HCT116 (cell line): ENCODE measurements around the gene TENT5D. TPM values are rescaled to one million over a fixed set of nuclear protein-coding genes. Genes with fewer than 3 reads are reported as not detected.

Source experiments
- ATAC-seq: fragments of 200-7000 bp; cut with Tn5 transposase; 2 replicates; pipeline ENCODE4 v1.9.1; 2020; ENCODE audit warnings: mild to moderate bottlenecking, moderate library complexity
- BruUV-seq: library from RNA; stranded (reverse); fragments of 400-500 nt; replicated peaks from 2 replicates; lab custom pipeline; 2021; lab: Mats Ljungman, UMichigan
- CTCF ChIA-PET: fragments of 300-600 bp; sonication (Branson Sonifier 250); formaldehyde crosslinking; loops from one replicate; lab custom pipeline; 2021; ENCODE audit warnings: antibody characterized with exemption; lab: Charles Lee
- POLR2A ChIA-PET: fragments of 300-600, 350-600 bp; sonication (Branson Sonifier 250); formaldehyde crosslinking; loops from one replicate; lab custom pipeline; 2021; ENCODE audit warnings: antibody characterized with exemption; lab: Charles Lee
- RAD21 ChIA-PET, 2 experiments: fragments of 300-600 bp; sonication (Branson Sonifier 250); formaldehyde crosslinking; loops; one replicate each; lab custom pipeline; 2023; ENCODE audit warnings: low total read pairs in 2 of 2; ENCODE audit not compliant: uncharacterized antibody in 2 of 2, unreplicated experiment in 2 of 2, low non-redundant PET in 1 of 2; lab: Charles Lee
- DNase-seq: peaks from one replicate; pipeline ENCODE4 v3.0.0-alpha.2; 2010; ENCODE audit warnings: low read depth, low spot score
- H2AFZ ChIP-seq: fragments of 200-600 bp; shearing (Covaris generic), sonication (generic); 2 replicates; pipeline ENCODE4 v1.6.1; 2017; ENCODE audit warnings: low read depth, mixed run types, mixed read lengths, antibody characterized with exemption, low read length; ENCODE audit not compliant: poor library complexity, severe bottlenecking
- H3K27ac ChIP-seq: 2 replicates; pipeline ENCODE4 v1.5.1; 2012; ENCODE audit warnings: low read depth, low read length
- H3K27me3 ChIP-seq: fragments of 200-600 bp; sonication (generic); 2 replicates; pipeline ENCODE4 v1.6.1; 2016; ENCODE audit warnings: mixed run types, low read length, mixed read lengths; ENCODE audit not compliant: insufficient read depth
- H3K36me3 ChIP-seq, 2 experiments: fragments of 200-500 bp in 1 of 2; fragments of 200-600 bp in 1 of 2; sonication (Bioruptor generic) in 1 of 2; sonication (generic) in 1 of 2; 2 replicates each; pipeline versions ENCODE4 v1.5.1 to v1.6.1; 2014 to 2016; ENCODE audit warnings: low read length in 2 of 2, inconsistent platforms in 1 of 2, mixed read lengths in 1 of 2, mixed run types in 1 of 2; ENCODE audit not compliant: insufficient read depth in 2 of 2, control insufficient read depth in 1 of 2
- H3K4me1 ChIP-seq, 2 experiments: fragments of 200-600 bp in 1 of 2; sonication (generic) in 1 of 2; 2 replicates each; pipeline versions ENCODE4 v1.5.1 to v1.6.1; 2012 to 2017; ENCODE audit warnings: low read length in 2 of 2, inconsistent platforms in 1 of 2, mild to moderate bottlenecking in 1 of 2, mixed read lengths in 1 of 2, mixed run types in 1 of 2, moderate library complexity in 1 of 2; ENCODE audit not compliant: insufficient read depth in 2 of 2, control insufficient read depth in 1 of 2
- H3K4me2 ChIP-seq: fragments of 200-600 bp; sonication (generic); 2 replicates; pipeline ENCODE4 v1.6.1; 2017; ENCODE audit warnings: mixed run types, low read length, mixed read lengths
- H3K4me3 ChIP-seq, 2 experiments: fragments of 200-600 bp in 1 of 2; sonication (generic) in 1 of 2; replicated peaks in 1 of 2; 2 replicates each; pipeline ENCODE4 v1.5.1; 2011 to 2016; ENCODE audit warnings: low read length in 2 of 2, control low read depth in 1 of 2, low read depth in 1 of 2, mild to moderate bottlenecking in 1 of 2, mixed read lengths in 1 of 2, mixed run types in 1 of 2
- H3K79me2 ChIP-seq: fragments of 200-600 bp; sonication (generic); 2 replicates; pipeline ENCODE4 v1.6.1; 2017; ENCODE audit warnings: mild to moderate bottlenecking, mixed run types, low read length, moderate library complexity, mixed read lengths; ENCODE audit not compliant: insufficient read depth
- H3K9ac ChIP-seq: fragments of 200-600 bp; sonication (generic); 2 replicates; pipeline ENCODE4 v1.6.1; 2016; ENCODE audit warnings: low read length, mixed read lengths
- H3K9me2 ChIP-seq: fragments of 200-600 bp; sonication (generic), shearing (Covaris generic); 2 replicates; pipeline ENCODE4 v1.6.1; 2017; ENCODE audit warnings: mixed run types, mild to moderate bottlenecking, moderate library complexity; ENCODE audit not compliant: insufficient read depth
- H3K9me3 ChIP-seq, 2 experiments: fragments of 200-500 bp in 1 of 2; fragments of 200-600 bp in 1 of 2; sonication (Bioruptor generic) in 1 of 2; sonication (generic) in 1 of 2; 2 replicates each; pipeline ENCODE4 v1.6.1; 2014 to 2017; ENCODE audit warnings: low read length in 2 of 2, mixed read lengths in 2 of 2, inconsistent platforms in 1 of 2, low read depth in 1 of 2, mild to moderate bottlenecking in 1 of 2, mixed run types in 1 of 2, moderate library complexity in 1 of 2; ENCODE audit not compliant: control insufficient read depth in 1 of 2, insufficient read depth in 1 of 2
- H4K20me1 ChIP-seq: fragments of 200-600 bp; sonication (generic), shearing (Covaris generic); 2 replicates; pipeline ENCODE4 v1.6.1; 2017; ENCODE audit warnings: mixed run types, mild to moderate bottlenecking, moderate library complexity; ENCODE audit not compliant: insufficient read depth
- CBX3 ChIP-seq: IDR thresholded peaks from 2 replicates; pipeline ENCODE4 v1.6.1; 2012; ENCODE audit warnings: low read depth
- CEBPB ChIP-seq: IDR thresholded peaks from 2 replicates; pipeline ENCODE4 v1.6.1; 2012; ENCODE audit warnings: low read depth
- EGR1 ChIP-seq: IDR thresholded peaks from 2 replicates; pipeline ENCODE4 v1.6.1; 2012; ENCODE audit warnings: low read depth
- ELF1 ChIP-seq: IDR thresholded peaks from 2 replicates; pipeline ENCODE4 v1.6.1; 2012; ENCODE audit warnings: low read depth, borderline replicate concordance
- EZH2phosphoT487 ChIP-seq: fragments of 200-600 bp; IDR thresholded peaks from 2 replicates; pipeline ENCODE4 v1.6.1; 2018; ENCODE audit warnings: antibody characterized with exemption, borderline replicate concordance
- FOSL1 ChIP-seq: IDR thresholded peaks from 2 replicates; pipeline ENCODE4 v1.6.1; 2012; ENCODE audit warnings: low read depth
- JUND ChIP-seq: IDR thresholded peaks from 2 replicates; pipeline ENCODE4 v1.6.1; 2012
- RAD21 ChIP-seq: IDR thresholded peaks from 2 replicates; pipeline ENCODE4 v1.6.1; 2012; ENCODE audit warnings: low read depth, mild to moderate bottlenecking
- SIN3A ChIP-seq: IDR thresholded peaks from 2 replicates; pipeline ENCODE4 v1.6.1; 2012; ENCODE audit warnings: low read depth
- TCF7L2 ChIP-seq: IDR thresholded peaks from 2 replicates; pipeline ENCODE4 v1.7.0; 2011; ENCODE audit warnings: borderline replicate concordance, inconsistent platforms; ENCODE audit not compliant: insufficient read depth, insufficient read length; ENCODE audit errors: extremely low read depth
- ZFX ChIP-seq: fragments of 450-650 bp; IDR thresholded peaks from 2 replicates; pipeline ENCODE4 v1.6.1; 2017
- ZNF274 ChIP-seq: fragments of 200-500 bp; sonication (Bioruptor generic); IDR thresholded peaks from 2 replicates; pipeline ENCODE4 v1.6.1; 2014; ENCODE audit warnings: mild to moderate bottlenecking, low read depth, low read length, inconsistent platforms
- intact Hi-C: fragments of 100-400 bp; cut with micrococcal nuclease; formaldehyde crosslinking; loops from 2 replicates; pipeline ENCODE4 v1.10.0; 2022
- total RNA-seq: library from RNA; stranded (reverse); gene quantifications from one replicate; pipeline ENCODE4 v1.2.1, GENCODE V29; 2021; ENCODE audit not compliant: unreplicated experiment
- TF ChIP-seq, protein P1 (sequence below): IDR thresholded peaks from 2 replicates; pipeline ENCODE4 v1.6.1; 2012
- TF ChIP-seq, protein P2 (sequence below): IDR thresholded peaks from 2 replicates; pipeline ENCODE4 v1.6.1; 2012; ENCODE audit warnings: low read depth

TENT5D gene
- total RNA-seq, 1 experiment from 2014 or later, result not detected

DNA sequence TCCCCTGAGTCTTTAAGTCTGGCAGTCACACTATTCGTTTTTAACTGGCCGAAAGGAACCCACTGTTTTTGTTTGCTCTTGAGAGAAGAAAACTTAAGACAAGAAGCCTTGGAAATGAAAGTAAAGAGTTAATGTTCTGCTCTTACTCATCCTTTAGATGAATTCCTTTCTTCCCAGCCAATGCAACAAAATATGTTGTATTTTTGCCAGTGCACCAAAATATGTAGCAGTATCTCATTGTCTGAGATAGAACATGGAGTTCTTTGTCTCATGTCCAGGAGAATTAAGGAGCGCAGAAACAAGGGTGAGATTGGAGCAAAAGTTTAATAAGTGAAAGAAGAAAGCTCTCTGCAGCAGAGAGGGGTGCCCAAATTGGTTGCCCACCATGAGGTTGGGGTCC, 12.2 kb downstream of the TENT5D start:
- H3K9me3 ChIP-seq, result no peaks in the 10 kb centered on the region
- no peaks in the 10 kb centered on the region for H3K27me3 ChIP-seq
- RAD21 ChIA-PET, result no interaction called here
- no peaks in the 10 kb centered on the region for H3K79me2 ChIP-seq
- H4K20me1 ChIP-seq, result no peaks in the 10 kb centered on the region
- BruUV-seq, result no TSS peak
- POLR2A ChIA-PET, result no interaction called here
- intact Hi-C loops, result no loop called here
- no peak for ATAC-seq
- no peaks in the 10 kb centered on the region for H3K9me2 ChIP-seq
- H3K27ac ChIP-seq, result no peak overlapping the region
- no peak overlapping the region for H3K4me2 ChIP-seq
- H3K36me3 ChIP-seq, result no peaks in the 10 kb centered on the region
- TF ChIP-seq, protein P1, sequence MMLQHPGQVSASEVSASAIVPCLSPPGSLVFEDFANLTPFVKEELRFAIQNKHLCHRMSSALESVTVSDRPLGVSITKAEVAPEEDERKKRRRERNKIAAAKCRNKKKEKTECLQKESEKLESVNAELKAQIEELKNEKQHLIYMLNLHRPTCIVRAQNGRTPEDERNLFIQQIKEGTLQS, result no peak
- TF ChIP-seq EZH2phosphoT487 (no peak), ZNF274 (no peak), CEBPB (no peak), JUND (no peak)
- TF ChIP-seq, protein P2, sequence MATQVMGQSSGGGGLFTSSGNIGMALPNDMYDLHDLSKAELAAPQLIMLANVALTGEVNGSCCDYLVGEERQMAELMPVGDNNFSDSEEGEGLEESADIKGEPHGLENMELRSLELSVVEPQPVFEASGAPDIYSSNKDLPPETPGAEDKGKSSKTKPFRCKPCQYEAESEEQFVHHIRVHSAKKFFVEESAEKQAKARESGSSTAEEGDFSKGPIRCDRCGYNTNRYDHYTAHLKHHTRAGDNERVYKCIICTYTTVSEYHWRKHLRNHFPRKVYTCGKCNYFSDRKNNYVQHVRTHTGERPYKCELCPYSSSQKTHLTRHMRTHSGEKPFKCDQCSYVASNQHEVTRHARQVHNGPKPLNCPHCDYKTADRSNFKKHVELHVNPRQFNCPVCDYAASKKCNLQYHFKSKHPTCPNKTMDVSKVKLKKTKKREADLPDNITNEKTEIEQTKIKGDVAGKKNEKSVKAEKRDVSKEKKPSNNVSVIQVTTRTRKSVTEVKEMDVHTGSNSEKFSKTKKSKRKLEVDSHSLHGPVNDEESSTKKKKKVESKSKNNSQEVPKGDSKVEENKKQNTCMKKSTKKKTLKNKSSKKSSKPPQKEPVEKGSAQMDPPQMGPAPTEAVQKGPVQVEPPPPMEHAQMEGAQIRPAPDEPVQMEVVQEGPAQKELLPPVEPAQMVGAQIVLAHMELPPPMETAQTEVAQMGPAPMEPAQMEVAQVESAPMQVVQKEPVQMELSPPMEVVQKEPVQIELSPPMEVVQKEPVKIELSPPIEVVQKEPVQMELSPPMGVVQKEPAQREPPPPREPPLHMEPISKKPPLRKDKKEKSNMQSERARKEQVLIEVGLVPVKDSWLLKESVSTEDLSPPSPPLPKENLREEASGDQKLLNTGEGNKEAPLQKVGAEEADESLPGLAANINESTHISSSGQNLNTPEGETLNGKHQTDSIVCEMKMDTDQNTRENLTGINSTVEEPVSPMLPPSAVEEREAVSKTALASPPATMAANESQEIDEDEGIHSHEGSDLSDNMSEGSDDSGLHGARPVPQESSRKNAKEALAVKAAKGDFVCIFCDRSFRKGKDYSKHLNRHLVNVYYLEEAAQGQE, result no peak
- no peak overlapping the region for H2AFZ ChIP-seq
- H3K4me1 ChIP-seq, result no peaks in the 10 kb centered on the region
- CTCF ChIA-PET, result no interaction called here
- no peak for DNase-seq
- H3K4me3 ChIP-seq, result no peak overlapping the region
- H3K9ac ChIP-seq, result no peak overlapping the region

DNA sequence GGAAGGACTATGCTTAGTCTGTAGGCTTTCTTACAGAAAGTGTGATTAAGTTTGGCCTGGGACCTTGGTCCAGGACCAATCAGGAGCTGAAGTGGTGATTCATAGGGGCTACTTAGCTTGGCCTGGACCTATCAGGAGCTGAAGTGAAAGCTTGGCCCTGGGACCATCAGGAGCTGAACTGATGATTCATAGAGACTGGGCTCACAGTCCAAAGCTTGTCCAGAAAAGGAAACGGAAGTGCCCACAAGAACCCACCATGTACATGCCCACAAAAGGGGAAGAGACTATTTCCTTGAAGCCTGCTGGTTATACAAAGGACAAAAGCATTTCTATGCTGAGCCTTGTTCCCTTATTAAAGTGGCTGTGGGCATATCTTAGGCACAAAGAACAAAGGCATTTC, 12.6 kb downstream of the TENT5D start:
- no peak for DNase-seq
- ATAC-seq, result no peak
- ChIA-PET CTCF (no interaction called here), RAD21 (no interaction called here), POLR2A (no interaction called here)
- Histone ChIP-seq H3K79me2 (no peaks in the 10 kb centered on the region), H4K20me1 (no peaks in the 10 kb centered on the region), H3K27ac (no peak overlapping the region), H3K9me3 (no peaks in the 10 kb centered on the region), H3K4me2 (no peak overlapping the region), H2AFZ (no peak overlapping the region), H3K4me3 (no peak overlapping the region), H3K9ac (no peak overlapping the region), H3K27me3 (no peaks in the 10 kb centered on the region), H3K4me1 (no peaks in the 10 kb centered on the region), H3K36me3 (no peaks in the 10 kb centered on the region), H3K9me2 (no peaks in the 10 kb centered on the region)
- no TSS peak for BruUV-seq
- intact Hi-C loops, result no loop called here
- TF ChIP-seq TCF7L2 (no peak), SIN3A (no peak), ZNF274 (no peak), RAD21 (no peak), EZH2phosphoT487 (no peak), FOSL1 (no peak), CBX3 (no peak), ZFX (no peak), ELF1 (no peak), EGR1 (no peak)
- TF ChIP-seq, protein P1, result no peak
